Gastroesophageal sphincter (tissue), 3 donors: Measurements from ENCODE around the gene TTLL5.

Experiments used
- POLR2AphosphoS5 ChIP-seq: sonication (generic); formaldehyde crosslinking; IDR thresholded peaks from one replicate; pipeline ENCODE4 v1.6.1; 2017; ENCODE audit warnings: antibody characterized with exemption
- TF ChIP-seq, protein P1 (sequence below), 4 experiments: fragments of 200-600 bp in 2 of 4; fragments of 450-650 bp in 2 of 4; sonication (generic) in 1 of 4; IDR thresholded peaks; one replicate each; pipeline ENCODE4 v1.5.1; 2017 to 2019; ENCODE audit warnings: antibody characterized with exemption in 4 of 4, mild to moderate bottlenecking in 2 of 4, moderate library complexity in 2 of 4

DNA sequence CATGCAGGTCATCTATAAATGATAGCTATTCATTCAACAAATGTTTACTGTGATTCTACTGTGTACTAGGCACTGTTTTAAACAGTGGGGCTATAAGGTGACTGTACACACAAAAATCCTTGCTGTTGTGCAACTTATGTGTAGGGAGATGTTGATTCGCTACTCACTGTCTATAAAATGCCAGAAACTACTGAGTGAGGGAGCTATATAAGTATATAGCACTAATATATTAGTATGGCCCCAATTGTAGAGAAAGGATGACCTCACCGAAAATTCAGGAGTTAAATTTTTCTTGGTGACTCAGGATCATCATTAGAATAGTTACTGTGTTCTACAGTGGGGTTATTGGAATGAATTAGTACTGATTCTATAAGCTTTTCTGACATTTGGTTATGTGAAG, 203.3 kb downstream of the TTLL5 start:
- TF ChIP-seq, protein P1, sequence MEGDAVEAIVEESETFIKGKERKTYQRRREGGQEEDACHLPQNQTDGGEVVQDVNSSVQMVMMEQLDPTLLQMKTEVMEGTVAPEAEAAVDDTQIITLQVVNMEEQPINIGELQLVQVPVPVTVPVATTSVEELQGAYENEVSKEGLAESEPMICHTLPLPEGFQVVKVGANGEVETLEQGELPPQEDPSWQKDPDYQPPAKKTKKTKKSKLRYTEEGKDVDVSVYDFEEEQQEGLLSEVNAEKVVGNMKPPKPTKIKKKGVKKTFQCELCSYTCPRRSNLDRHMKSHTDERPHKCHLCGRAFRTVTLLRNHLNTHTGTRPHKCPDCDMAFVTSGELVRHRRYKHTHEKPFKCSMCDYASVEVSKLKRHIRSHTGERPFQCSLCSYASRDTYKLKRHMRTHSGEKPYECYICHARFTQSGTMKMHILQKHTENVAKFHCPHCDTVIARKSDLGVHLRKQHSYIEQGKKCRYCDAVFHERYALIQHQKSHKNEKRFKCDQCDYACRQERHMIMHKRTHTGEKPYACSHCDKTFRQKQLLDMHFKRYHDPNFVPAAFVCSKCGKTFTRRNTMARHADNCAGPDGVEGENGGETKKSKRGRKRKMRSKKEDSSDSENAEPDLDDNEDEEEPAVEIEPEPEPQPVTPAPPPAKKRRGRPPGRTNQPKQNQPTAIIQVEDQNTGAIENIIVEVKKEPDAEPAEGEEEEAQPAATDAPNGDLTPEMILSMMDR (IDR thresholded peaks at IDR 0.05) = no peak
- TF ChIP-seq POLR2AphosphoS5 = no peak
